CD1c-positive myeloid dendritic cell (primary cell): ENCODE data around the gene GRB10.

Experiments used
- DNase-seq: peaks from one replicate; pipeline ENCODE4 v3.0.0-alpha.2; 2016; ENCODE audit errors: extremely low spot score

The GRB10 gene

DNA sequence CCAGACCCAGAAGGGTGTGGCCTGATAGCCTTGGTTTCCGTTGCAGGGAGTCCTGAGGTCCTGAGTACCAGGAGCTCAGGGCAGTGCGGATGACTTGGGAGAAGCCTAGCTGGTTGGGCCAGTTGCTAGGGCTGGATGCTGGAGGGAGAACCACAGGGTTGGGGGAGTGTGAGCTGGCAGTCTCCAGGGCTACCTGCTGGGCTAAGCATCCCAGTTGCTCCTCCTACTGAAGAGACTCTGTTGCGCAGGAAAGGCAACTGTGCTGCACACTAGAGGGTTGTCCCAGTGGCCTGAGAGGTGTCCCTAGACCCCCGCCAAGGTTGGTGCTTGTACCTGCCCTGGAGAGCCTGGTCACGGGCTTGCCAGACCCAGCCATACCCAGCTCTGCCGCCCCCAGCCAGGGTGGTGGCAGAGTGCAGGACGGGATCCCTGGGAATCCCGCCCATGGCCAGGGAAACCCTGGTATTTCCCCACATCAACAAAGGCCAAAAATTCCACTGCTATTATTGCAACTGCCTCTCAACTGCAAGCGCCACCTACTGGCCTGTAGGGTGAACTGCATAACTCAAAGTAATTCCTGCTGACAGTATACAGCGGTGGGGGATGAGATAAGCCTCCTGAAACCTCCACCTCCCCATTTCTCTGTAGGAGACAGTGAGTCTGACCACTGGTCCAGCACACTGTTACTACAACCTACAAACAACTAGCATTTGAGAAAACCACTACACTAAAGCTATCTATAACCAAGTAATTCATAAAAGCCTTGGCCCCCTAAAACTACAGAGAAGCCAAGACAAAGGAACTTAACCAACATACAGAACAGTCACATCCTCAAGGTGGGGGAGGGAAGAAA lies 149.9 kb downstream of the GRB10 start:
- peak; percentile 66 for DNase-seq

GRCh38 chr7:50631639-50632038 lies 151.1 kb downstream of the GRB10 start:
- DNase-seq: no peak

- no peak for DNase-seq
Observed at GRCh38 chr7:50631100-50631499, 151.6 kb downstream of the GRB10 start.

- no peak for DNase-seq
Observed at GRCh38 chr7:50629238-50629901, 153.3 kb downstream of the GRB10 start.

GRCh38 chr7:50628434-50629084 lies 154.1 kb downstream of the GRB10 start:
- no peak for DNase-seq

- no peak for DNase-seq
Observed at GRCh38 chr7:50627824-50628361, 154.8 kb downstream of the GRB10 start.

GRCh38 chr7:50626286-50626685 lies 156.4 kb downstream of the GRB10 start:
- no peak for DNase-seq

- DNase-seq: no peak
Observed at GRCh38 chr7:50625360-50625759, 157.3 kb downstream of the GRB10 start.

DNA sequence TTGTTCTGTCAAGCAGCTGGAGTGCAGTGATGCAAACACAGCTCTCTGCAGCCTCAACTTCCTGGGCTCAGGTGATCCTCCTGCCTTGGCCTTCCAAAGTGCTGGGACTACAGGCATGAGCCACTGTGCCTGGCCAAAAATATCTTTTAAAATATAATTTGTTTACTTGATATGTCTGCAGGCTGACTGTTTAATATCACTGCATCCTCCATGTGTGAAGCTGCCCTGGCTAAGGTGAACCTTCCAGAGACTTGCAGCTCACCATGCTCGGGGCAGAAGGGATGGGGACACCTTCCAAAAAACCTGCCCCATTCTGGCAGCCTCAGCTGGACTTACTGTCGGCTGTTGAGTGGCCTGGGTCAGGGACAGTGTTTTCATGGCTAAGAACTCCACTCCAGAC lies 159.9 kb downstream of the GRB10 start:
- DNase-seq: no peak

DNA sequence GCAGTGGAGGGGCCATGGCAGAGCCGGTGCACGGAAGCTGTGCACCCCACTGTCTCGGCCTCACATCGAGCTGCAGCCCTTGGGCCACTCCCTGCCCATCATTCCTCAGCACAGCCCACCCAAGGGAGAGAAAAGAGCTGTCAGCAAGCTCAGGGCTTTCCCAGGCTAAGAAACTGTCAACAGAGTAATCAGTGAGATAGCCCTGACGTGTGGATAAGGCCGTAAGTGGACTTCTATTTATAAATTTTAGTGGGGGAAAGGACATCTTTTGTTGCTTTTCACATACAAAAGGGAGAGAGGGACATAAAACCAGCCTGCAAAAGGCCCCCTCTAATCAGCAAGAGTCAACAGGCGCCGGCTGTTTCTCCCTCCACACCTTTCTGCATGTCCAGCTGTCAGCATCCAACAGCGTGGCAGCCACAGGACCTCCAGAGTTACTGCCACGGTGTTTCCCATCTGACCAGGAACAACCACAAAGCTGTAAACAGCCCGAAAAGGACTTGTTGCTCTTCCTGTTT lies 160.7 kb downstream of the GRB10 start:
- DNase-seq: no peak

GRCh38 chr7:50621206-50621605 lies 161.5 kb downstream of the GRB10 start:
- DNase-seq: no peak

DNA sequence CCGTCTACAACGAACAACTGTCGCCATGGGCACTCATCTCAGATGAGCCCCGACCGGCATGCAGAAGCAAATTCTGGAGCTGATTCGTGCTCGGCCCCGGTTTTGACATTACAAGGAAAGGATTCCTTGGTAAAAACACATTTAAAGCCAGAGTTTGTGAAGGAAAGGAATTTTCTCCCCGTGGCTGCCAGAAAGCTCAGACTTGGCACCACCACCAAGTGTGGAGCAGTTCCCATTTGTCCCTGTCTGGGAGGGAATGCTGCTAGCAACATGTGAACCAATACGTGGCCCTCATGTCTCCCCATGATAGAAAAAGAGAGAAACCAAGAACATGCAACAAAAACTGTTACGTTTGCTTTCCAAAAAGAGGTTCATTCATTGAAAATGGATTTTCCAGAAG lies 162.3 kb downstream of the GRB10 start:
- no peak for DNase-seq

DNA sequence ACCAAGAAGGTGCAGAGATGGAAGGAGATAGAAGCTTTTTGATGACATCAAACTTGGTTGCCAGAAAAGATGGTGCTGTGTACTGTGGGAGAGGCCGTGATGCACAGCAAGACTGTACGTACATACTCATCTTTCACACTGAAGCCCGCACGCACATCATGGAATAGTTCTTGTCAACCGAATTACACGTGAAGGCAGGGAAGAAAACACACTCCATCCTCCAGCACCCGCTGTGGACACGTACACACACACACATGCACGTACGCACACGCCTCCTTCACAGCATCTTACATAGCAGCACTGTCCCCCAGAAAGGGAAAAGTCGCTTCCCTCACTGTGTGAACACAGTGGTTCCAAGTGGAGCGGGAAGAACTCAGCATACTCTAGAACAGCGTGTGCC lies 163.0 kb downstream of the GRB10 start:
- no peak for DNase-seq

GRCh38 chr7:50618281-50618680 lies 164.4 kb downstream of the GRB10 start:
- DNase-seq: no peak

GRCh38 chr7:50615519-50616080 lies 167.1 kb downstream of the GRB10 start:
- no peak for DNase-seq

DNA sequence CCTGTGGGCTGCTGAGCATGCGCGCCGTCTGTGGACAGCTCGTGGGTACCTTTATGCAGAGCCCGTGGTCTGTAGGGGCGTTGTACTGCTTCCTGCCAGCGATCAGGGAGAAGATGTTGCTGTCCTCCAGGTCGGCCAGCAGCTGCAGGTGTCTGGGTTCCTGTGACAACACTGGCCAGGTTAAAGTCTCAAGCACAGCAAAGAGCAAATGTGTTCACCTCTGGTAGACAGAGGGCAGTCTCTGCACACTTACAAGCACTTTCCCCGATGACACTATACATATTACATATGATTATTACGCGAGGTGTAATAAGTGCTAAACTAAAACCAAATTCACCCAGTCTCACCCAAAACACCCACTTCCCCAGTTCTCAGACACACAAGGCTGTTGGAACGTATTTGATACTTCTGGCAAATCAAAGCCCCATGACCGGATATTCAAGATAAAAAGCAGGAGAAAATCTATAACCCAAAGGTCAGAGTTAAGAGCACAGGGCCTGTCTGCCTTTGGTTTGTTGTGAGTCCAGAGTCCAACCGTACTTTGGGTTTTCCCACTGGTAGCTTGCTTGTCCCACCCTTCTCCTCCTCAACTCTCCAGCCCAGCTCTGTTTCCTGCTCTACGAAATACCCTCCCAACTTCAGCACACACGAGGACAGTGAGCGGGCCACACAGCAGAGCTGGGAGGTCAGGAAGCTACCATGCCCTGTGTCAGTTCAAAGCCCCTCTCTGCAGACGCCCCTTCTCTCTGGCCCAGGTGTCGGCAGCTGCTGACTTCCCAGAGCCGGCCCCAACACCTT lies 167.8 kb downstream of the GRB10 start:
- DNase-seq: no peak

DNA sequence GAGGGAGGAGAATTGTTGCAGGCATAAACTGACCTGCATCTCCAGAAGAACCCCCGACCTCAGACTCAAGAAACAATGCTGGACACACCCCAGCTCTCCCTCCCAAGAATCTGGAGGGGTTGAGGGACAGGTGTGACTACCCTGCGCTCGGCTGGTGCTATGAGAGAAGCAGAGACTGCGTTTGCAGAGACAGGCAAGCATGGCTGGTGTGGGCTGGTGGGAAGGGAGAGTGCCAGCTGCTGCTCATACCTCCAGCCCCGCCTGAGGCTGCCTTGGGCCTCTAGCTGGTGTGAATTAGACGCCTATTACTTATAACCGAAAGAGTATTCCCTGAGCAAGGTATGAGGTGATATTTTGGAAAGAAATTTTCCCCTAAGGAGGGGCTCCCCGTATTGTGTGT lies 169.2 kb downstream of the GRB10 start:
- no peak for DNase-seq

DNA sequence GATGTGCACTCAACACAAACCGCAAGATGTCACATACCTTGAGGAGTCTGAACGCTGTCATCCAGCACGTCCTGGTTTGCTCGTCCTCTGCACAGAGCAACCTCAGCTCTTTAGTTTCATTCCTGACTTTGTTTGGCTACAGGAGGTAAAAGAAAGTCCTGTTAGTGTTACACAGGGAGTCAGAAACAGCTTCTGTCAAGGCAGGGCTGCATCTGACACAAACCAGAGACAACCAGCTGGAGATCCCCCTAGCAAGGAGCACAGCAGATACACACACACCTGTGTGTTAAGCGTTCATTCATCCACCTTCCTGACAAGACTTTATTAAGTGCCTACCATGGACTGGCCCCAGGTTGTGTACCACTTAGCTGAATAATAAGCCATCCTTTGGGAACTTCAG lies 170.0 kb downstream of the GRB10 start:
- no peak for DNase-seq

DNA sequence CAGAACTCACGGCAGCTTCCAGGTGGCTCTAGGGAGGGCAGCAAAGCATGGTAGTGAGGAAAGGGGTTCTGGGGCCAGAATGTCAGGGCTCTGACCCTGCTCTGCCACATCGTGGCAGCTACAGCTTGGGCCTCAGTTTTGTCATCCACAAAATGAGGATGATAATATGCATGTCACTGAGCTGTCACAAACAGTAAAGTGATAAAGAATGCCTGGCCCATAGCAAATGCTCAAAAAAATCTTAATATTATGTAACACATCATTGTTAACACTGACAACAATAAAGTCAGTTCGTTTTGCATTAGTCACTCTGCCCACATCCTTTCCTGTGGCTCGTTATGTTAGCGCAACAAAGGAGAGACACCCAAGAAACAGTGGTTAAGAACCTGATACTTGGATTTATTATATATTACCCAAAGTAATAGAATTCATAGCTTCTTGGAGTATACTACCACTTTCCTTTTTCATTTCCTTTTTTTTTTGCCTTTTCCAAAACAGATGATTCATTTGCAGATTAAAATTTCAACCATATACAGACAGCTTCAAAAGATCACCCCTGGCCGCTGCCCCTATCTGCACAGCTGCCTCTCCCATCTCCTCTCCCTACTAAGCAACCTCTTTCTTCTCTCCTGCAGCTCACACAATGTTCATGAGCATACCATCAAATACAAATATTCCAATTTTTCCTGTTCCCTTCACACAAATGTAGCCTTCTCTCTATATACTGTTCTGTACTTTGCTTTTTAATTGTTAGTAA lies 172.0 kb downstream of the GRB10 start:
- peak; percentile 37 for DNase-seq

- DNase-seq: peak; percentile 22
Observed at GRCh38 chr7:50608196-50608906, 174.3 kb downstream of the GRB10 start.
